IPS-18c (cell line): ENCODE results near the gene CCDC89.

Source experiments
- H3K4me3 ChIP-seq: 2 replicates; pipeline ENCODE4 v1.7.0; 2013; ENCODE audit warnings: low read depth, mild to moderate bottlenecking, low read length, moderate library complexity; ENCODE audit not compliant: insufficient read depth
- H3K9me3 ChIP-seq: one replicate; pipeline ENCODE4 v1.6.1; 2013; ENCODE audit warnings: mild to moderate bottlenecking, low read length, moderate library complexity; ENCODE audit not compliant: control insufficient read depth, insufficient read depth

Gene CCDC89

DNA sequence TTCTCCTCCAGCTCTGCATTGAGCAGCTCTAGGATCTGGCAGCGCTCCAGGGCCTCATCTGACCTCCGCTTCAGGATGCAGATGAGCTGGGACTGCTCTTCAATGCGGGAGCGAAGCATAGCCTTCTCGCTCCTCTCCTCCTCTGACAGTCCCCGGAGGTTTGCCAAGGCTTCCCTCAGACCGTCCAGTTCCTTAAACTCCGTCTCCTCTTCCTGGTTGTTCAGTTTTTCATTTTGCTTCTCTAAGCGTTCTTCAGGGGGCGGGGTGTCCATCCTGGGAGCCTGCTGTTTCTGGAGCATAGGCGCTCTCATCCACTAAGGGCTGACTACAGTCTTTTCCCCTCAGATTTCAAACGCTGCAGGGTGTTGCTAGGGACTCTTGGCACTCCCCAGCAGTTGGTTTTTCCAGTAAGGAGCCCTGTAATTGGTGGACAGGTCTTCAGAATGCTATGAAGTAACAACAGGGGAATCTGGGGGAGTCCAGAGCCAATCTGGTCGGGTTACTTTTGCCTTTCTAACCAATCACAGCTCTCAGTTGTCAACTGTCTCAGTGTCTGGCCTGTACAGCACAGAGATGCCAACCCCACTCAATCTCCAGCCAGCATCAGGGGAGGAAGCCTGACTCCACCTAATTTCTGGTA is at the start of gene CCDC89:
Gene CCDC89, minus strand, starts transcription at position 376 of the 640 bp plus-strand sequence. Its CDS starts 65 bp downstream, at position 311.
- Histone ChIP-seq H3K9me3 (no peaks in the 10 kb centered on the region), H3K4me3 (no peak within 1 kb of the TSS)

DNA sequence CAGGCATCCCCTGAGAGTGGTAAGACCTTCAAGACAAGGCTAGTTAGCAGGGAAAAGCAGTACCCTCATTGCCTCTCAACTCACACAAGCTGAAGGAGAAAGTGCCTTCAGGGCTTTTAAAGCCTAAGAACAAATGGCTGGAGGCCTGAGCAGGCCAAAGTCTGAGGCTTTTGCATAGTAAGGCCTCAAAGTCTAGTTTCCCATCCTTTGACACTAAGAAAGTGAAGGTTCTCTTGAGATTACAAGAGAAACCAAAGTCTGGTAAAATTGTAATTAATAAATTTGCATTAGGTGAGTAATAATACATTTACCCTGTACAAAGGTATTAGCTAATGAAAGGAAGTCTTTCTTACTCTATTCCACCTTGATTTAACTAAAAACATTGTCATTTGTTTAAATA is 47.0 kb upstream of the CCDC89 start:
- Histone ChIP-seq H3K4me3 (no peak overlapping the region), H3K9me3 (no peaks in the 10 kb centered on the region)

DNA sequence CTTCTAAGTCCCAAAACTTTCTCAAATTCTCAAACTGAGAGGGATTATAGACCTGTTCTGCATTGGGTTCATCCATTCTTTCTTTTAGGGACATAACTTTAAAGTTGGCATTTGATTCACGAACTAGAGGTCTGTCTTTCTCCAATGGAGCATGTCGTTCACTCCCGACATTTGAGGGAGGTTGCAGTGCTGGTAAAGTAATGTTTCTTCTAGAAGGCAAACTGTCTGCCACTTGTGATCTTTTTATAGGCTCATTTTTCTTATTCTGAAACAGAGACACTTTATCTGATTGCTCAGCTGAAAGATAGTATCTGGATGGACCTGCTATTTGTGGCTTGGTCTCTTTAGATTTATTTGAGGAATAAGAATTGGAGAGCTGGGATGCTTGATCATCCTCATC is 40.4 kb upstream of the CCDC89 start:
- Histone ChIP-seq H3K9me3 (no peaks in the 10 kb centered on the region), H3K4me3 (no peak overlapping the region)

DNA sequence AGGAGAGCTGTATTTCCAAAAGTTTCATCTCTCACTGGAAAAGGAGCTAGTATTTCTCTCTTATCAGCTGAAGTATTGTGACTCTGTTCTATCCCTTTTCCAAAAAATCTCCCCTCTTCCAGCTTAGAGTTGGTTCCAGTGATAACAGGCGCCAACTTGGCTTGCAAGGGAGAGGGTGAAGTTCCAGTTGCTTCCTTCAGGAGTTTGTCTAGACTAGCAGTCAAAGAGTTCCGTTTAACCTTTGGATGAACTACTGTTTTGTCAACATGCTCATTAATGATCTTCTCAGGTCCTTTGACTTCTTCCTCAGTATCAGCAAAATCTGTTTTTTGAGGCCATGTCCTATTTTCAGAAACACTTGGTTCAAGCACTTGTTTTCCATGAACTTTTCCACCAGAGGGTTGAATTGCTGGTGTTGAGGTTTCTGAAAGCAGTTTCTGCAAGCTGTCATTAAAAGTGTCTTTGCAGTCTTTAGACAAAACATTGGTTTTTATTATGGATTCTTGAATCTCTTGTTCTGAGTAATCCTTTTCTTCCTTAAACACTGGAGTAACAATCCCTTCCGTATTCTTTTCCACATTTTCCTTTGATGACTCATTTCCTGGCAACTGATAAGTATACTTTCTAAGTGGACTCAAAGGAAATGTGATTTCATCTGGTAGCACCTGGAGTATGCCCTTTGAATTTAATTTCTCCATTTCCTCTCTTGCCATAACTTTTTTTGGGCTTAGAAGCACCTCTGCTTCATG is 39.7 kb upstream of the CCDC89 start:
- no peaks in the 10 kb centered on the region for H3K9me3 ChIP-seq
- H3K4me3 ChIP-seq: no peak overlapping the region

DNA sequence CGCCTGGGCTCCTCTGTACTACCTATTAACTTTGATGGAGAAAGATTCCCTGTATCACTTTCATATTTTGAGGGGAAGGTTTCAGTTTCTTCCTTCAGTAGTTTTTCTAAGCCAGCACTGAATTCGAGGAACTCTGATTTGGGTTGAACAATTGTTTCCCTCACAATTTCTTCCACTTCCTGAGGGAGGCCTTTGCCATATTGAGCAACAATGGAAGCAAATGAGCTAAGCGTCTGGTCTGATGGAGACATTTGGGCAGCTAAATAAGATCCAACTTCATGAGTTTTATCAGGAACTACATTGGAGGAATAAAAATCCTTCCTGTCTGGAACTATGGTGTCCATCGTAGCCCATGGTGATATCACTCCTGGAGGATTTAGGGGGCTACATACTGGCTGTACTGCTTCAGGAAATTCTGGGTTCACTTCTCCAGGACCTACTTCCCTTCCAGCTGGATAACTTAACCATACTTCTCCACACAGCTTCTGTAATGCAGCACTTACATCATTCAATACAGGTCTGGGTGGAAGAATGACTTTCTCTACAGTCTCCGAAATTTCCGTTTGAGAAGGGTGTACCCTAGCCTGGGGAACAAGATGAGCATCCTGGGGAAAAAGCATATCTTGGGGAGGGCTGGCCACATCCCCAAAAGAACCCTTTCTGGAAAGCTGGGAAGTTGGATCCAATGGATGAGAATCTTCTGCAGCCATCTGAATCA is 38.9 kb upstream of the CCDC89 start:
- Histone ChIP-seq H3K9me3 (no peaks in the 10 kb centered on the region), H3K4me3 (no peak overlapping the region)

DNA sequence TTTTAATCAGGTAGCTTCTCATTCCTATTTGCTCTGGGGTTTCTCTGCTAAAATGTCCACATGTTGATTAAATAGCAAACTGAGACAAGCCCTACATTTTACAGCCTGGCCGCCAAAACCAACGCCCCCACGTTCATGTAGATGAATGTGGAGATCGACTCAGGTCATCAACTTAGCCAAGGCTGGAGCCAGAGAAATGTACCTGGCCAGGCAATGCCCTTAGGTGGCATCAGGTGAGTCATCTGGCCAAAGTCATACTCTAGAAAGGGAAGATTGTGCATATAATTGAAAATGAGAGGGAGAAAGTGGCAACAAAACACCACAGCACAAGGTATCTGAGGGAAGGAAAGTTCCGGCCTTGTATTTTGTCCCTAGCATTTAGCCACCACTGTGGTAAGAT is 37.1 kb upstream of the CCDC89 start:
- Histone ChIP-seq H3K4me3 (no peak overlapping the region), H3K9me3 (no peaks in the 10 kb centered on the region)

DNA sequence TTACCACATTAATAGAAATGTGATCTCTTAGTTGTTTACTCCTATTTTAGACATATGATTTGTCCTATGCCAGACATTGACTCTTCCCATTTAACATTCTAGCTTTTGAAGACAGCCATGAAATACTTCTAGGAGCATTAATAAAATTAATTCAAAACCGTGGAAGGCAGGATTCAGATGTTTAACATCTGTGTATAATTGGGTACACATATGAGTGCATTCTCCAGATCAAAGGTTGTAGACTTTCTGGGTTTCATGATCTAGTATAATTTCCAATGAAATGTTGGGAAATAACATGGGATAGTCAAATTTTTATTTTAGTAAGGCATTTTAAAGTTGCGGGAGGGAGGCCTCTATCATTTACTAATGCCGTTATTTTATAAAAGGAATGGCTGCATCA is 35.2 kb upstream of the CCDC89 start:
- Histone ChIP-seq H3K4me3 (no peak overlapping the region), H3K9me3 (no peaks in the 10 kb centered on the region)

DNA sequence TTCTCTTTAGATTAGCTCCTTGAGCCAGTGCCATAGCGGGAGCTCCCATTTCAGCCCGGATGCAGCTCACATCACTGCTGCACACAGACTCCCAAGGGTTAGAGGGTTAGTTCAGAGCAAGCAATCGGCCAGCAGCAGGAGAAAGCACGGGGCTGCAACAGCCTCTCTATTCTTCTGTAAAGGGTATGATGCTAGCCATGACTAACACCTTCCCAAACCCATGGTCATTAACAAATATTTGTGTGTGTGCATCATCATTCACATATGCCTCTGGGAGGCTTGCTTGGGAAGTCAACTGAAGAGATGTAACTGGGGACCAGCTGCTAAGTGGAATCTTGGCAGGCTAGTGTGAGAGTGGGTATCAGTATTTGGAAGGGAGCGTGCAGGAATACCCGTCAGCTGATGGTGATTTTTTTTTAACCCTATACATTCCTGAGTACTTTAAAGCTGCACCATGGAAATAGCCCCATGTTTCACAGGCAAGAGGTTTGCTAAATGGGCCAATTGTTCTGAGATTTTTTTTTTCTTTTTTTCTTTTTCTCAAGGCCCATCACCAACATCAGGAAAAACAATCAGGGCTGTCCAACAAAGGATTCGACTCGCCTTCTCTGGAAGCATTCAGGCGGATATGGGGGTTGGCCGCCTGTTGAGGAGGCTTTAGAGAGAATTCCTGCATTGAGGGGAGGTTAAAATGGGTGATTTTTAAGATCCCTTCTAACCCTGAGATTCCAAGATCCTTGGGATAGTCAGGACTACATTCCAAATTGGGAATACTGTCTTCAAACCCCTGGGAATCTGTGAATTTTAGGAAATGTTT is 33.2 kb upstream of the CCDC89 start:
- no peaks in the 10 kb centered on the region for H3K9me3 ChIP-seq
- no peak overlapping the region; the same call in 1 of the 2 replicates for H3K4me3 ChIP-seq

DNA sequence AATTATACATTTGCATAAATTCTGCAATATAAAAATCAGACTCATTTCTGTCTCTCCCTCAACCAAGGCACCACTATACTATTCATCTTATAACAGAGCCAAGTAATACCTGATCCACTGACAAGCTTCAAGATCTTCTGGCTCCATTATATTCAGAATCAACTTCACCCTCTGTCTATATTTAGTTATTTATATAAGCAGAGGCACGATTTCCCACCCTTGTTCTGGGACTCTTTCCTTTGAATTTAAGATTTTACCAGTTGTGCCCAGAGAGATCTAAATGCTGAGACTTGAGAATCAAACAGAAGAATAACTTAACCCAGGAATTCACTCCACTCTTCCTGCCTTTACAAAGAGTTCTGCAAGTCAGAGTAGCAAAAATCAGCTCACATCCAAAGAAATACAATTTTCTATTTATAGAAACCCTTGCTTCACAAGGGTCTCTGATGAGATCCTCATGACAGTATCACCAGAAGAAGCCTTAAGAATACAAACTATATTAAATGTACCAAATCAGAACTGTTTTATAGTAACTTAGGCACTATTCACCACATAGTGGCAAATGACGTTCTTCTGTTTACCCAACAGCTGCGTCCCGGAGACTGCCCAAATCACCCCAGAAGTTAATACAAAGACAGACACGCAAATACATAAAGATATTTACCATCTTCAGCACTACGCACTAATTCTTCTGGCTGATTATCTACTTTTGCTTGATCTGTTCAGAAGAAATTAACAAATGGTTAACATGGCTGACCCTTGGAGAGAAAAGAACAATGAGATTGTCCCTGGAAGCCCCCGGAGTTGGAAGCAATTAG is 32.3 kb upstream of the CCDC89 start:
- no peaks in the 10 kb centered on the region for H3K9me3 ChIP-seq
- H3K4me3 ChIP-seq: no peak overlapping the region

DNA sequence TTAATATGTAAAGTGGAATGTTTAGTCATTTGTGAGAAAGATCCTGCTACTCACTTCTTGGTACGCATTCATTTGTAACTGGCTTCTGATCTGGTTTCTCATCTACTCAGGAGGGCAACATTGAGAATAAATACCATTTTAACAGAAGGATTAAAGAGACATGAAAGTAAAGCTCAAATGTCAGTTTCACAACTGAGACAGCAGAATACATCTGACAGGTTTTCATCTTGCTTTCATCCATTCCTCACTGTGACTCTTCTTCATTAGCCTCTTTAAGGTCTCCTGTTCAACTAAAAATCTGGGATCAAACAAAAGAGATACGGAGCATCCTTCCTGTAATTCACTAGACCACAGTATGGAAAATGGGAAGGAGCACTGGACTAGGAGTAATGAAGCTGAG is 31.4 kb upstream of the CCDC89 start:
- H3K4me3 ChIP-seq: no peak overlapping the region
- H3K9me3 ChIP-seq: no peaks in the 10 kb centered on the region

DNA sequence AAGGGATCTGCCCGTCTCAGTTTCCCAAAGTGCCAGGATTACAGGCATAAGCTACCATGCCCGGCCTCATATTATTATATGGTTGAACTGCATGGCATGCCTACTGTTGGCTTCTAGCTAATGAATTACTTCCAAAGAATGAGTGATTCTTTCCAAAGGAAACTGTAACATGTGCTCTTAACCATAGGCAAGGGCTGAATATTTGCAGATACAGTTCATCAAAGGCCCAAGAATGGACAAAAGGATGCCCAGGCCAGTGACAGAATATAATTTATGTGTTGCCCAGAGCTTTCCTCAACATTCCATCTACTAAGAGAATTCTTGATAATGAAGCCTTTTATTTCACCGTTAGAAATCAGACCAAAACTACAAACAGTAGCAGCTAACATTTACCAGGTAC is 27.0 kb upstream of the CCDC89 start:
- H3K4me3 ChIP-seq: no peak overlapping the region
- H3K9me3 ChIP-seq: no peaks in the 10 kb centered on the region

DNA sequence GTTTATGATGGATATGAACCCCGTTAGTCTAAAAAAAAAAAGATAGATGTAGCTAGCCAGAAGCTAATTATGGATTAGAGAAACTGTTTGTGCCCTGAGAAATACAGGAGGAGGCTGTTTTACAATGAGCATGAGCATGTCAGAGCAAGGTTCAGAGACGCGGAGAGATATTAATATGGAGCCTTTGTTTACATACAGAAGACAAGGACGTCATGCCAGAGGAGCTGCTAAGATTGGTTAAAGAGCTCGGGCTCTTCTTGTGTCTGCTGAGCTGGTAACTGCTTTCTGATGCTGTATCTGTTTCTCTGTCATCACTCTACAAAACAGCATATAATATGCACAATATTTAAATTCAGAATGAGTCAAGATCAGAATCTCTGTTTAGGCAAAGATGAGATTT is 24.9 kb upstream of the CCDC89 start:
- no peaks in the 10 kb centered on the region for H3K9me3 ChIP-seq
- no peak overlapping the region for H3K4me3 ChIP-seq

DNA sequence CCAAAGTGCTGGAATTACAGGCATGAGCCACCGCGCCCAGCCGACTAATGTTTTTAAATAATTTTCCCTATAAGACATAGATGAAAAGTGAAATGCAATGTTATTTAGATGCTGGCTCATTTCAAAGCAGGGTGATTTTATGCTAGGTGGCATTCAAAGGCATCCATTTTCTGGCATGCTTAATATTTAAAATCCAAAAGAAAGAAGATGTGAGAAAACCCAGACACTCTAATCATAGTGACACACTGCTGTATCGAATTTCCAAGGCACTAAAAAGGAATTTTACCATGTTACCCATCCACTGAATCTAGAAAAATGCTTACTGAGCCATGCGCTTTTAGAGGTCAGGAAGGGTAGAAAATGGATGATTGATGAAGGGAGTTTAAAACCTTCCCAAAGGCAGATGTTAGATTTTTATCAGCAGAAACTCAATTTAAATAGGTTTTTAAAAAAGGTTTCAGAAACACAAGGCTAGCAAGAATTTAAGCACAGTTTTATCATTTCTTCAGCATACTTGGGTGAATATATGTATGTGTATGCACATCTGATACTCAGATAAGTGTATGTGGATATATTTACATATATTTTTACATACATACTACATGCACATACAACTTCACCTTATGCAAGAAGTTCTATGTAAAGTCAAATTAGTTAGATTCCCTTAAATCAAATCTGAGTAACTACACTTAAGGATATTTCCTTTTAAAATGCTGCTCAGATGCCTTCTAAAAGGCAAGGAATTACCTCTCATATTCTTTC is 24.1 kb upstream of the CCDC89 start:
- no peaks in the 10 kb centered on the region for H3K9me3 ChIP-seq
- no peak overlapping the region for H3K4me3 ChIP-seq

DNA sequence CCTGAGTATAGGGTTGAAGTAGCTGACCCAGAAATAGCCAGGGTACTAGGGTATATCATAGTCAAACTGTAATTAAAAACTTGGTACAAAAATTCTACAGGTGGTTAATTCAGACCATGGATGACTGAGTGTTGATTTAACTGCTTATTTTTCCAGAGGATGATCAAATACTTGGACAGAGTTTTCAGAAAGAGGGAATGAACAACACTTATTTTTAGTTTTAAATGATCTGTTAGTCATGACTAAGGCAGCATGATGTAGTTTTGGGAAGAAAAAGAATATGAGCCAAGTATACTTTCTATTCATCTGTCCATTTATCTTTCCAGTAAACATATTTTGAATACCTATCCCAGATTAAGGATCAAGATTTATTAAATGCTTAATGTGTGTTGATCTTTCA is 19.8 kb upstream of the CCDC89 start:
- no peaks in the 10 kb centered on the region for H3K9me3 ChIP-seq
- H3K4me3 ChIP-seq: no peak overlapping the region

DNA sequence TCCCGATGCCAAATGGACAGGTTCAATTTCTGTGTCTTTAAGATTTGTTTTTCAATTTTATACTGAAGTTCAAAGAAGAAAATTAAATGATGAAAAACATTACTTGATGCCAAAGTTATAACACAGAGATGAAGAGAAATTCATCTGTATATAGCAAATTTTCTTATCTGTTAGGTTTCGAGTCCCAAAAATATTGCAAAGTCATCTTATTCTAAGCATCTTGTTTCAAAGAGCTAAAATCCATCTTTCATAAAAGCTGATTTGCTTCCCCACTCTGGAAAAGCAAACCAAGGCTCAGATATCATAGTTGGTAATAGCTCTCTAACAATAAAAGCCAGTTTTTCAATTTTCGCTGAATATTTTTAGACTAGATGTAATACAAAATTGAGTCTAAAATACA is 19.0 kb upstream of the CCDC89 start:
- no peaks in the 10 kb centered on the region for H3K9me3 ChIP-seq
- no peak overlapping the region for H3K4me3 ChIP-seq
